AG09309 (cell line): Measurements from ENCODE around the gene CCBE1.

ENCODE experiments used
- DNase-seq: peaks from one replicate; pipeline ENCODE4 v3.0.0-alpha.2; 2010; ENCODE audit warnings: low read depth
- H3K4me3 ChIP-seq: 2 replicates; pipeline ENCODE4 v1.5.1; 2011; ENCODE audit warnings: mild to moderate bottlenecking, low read depth, low read length, moderate library complexity; ENCODE audit not compliant: control insufficient read depth
- TF ChIP-seq, protein P1 (sequence below): IDR thresholded peaks from 2 replicates; pipeline ENCODE4 v1.5.1; 2011; ENCODE audit warnings: mild to moderate bottlenecking, low read depth, low read length, inconsistent platforms; ENCODE audit not compliant: insufficient read depth, control insufficient read depth; ENCODE audit errors: missing control alignments

Gene CCBE1

DNA sequence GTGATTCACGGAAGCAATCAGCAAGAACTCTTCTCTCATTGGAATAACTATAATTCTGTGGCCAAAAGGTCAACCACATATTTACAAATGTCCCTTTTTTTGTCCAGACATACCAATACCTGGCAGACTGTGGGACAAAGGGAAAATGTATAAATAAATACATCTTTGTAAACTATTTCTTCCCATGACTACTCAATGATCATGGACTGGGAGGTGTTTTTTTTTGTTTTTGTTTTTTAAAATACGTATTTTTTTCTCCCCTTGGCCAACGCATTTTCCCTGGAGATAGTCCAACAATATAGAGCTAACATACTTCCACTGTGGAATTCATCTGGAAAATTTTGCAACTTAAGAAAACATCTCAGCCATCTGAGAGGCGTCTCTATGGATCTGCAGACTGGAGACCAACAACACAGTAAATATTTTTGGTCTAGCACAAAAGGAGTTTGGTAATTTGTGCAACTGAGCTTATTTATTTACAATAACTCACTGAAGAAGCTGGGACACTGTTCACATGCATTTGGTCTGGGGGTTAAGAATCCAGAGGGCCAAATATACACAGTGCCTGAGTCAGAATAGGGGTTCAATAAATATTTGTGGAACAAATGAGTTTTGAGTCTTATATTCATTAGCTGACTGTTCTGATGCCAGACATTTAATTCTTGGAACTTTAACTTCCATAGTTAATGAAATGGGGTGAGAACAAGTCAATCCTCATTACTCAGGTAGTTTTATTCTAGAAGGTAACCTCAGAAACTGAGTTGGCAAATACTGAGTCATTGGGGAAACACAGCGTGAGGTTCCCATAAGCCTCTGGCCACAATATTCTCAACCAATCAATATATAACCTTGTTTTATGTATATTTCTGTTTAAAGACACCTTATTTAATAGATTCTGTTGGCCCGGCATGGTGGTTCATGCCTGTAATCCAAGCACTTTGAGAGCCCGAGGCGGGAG, 36.2 kb downstream of the CCBE1 start:
- TF ChIP-seq, protein P1, sequence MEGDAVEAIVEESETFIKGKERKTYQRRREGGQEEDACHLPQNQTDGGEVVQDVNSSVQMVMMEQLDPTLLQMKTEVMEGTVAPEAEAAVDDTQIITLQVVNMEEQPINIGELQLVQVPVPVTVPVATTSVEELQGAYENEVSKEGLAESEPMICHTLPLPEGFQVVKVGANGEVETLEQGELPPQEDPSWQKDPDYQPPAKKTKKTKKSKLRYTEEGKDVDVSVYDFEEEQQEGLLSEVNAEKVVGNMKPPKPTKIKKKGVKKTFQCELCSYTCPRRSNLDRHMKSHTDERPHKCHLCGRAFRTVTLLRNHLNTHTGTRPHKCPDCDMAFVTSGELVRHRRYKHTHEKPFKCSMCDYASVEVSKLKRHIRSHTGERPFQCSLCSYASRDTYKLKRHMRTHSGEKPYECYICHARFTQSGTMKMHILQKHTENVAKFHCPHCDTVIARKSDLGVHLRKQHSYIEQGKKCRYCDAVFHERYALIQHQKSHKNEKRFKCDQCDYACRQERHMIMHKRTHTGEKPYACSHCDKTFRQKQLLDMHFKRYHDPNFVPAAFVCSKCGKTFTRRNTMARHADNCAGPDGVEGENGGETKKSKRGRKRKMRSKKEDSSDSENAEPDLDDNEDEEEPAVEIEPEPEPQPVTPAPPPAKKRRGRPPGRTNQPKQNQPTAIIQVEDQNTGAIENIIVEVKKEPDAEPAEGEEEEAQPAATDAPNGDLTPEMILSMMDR, result no peak
- DNase-seq, result peak; percentile 46

DNA sequence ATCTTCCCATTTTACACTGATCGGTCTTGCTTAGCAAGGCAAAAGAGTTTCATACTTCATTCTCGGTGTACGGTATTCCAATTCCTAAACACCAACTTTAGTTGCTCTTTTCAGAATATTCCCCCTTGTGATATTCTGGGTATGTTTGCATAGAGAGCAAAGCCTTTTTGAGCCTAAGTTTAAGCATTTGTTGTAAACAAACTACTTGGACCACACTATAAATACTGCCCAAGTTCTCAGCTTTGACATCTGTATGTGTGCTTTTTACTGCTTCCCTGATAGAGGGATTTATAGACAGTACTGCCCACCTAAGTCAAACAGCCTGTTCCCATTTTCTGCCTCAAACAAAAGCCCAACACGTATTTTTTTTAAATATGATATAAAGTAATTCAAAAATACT, 36.9 kb downstream of the CCBE1 start:
- TF ChIP-seq, protein P1, result no peak
- no peak overlapping the region for H3K4me3 ChIP-seq
- DNase-seq, result no peak

More for the DNA sequence above, 36.2 kb downstream of the CCBE1 start:
- H3K4me3 ChIP-seq, result no peak overlapping the region

DNA sequence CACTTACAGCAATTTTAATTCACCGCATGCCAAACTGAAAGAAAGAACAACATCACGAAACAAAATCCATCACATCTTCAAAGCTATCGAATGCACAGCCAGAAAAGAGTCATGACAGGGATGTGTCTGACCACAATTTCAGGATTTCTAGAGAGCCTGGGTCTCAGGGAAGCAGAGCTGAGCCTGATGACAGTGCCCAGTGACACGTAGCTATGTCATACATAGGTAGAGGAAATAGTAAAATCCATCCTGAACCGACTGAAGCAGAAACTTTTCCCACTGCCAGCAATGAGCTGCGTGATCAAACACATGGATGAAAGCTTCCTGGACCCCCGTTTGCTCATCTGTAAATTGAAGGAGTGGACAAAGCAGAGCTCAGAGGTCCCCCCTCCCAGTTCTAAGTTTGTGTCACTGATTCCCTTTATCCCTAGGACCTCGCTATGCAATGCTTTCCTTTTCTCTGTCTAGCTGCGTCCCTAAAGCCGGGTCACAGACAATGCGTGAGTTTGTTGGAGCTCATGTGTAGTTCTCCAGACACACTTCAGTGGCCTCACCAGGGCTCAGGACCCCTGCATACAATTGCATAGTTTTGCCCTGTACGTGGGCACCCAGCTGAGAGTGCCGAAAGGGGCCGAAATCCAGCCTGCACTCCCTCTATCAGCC, 37.6 kb downstream of the CCBE1 start:
- no peak for DNase-seq
- no peak overlapping the region; the same call in 1 of the 2 replicates for H3K4me3 ChIP-seq
- TF ChIP-seq, protein P1, result no peak

DNA sequence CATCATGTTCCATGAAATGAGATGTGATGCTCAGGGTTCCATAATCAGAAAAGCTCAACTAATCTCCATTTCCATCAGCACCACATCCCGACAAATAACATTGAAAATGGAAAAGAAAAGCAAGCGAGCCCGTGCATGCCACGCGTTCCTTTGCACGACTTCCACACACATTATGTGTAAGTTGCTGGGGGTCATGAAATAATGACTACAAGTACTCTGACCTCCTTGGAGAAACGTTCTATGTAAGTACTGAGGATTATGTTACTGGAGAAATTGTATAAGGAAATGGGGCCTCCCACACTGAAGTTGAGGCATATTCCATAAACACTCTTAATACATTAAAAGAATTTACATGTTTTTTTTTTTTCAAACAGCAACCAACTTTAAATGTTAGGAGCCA, 38.3 kb downstream of the CCBE1 start:
- no peak overlapping the region for H3K4me3 ChIP-seq
- TF ChIP-seq, protein P1, result no peak
- no peak for DNase-seq

DNA sequence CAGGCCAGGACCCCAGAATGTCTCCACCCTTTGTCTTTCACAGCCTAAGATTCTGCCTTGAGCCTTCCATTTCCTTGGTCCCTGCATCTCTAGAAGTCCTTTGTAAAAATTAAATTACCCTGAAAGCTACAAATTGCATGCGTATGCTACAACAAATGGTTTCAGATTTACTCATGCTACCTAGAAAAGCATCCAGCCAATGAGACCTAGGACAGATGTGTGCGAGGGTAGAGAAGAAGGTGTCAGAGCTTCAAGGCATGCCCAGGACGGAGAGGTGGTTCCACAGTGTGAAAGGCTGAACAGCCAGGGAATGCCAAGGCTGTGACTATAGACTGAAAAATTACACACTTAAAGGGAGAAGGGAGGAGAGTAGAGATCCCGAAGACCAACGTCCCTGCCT, 40.2 kb downstream of the CCBE1 start:
- H3K4me3 ChIP-seq, result no peak overlapping the region
- TF ChIP-seq, protein P1, result no peak
- DNase-seq, result no peak

DNA sequence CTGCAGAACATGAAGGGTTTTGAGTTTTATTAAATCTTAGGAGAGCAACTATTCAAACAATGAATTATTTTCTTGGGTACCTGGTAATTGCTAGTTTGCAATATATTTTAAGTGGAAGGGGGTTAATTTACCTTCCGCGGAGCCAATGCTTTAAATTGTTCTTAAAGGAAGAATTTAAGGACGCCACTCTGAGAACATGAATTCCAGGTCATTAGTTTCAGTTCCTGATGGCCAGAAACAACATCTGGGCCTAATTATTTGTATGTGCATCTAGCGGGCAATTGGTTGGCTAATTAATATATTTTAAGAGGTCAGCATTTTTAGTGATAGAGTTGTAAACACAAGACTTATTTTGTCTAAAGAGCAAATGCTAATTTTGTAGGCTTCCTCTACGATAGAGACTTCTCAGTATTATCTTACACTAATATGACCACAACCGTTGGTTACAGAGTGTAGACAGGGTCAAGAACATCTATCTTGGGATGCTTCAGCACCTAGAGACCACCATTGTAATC, 40.8 kb downstream of the CCBE1 start:
- DNase-seq, result no peak
- TF ChIP-seq, protein P1, result no peak

More for the DNA sequence above, 40.8 kb downstream of the CCBE1 start:
- no peak overlapping the region for H3K4me3 ChIP-seq
